ENCODE data around the gene NRXN2.

DNA sequence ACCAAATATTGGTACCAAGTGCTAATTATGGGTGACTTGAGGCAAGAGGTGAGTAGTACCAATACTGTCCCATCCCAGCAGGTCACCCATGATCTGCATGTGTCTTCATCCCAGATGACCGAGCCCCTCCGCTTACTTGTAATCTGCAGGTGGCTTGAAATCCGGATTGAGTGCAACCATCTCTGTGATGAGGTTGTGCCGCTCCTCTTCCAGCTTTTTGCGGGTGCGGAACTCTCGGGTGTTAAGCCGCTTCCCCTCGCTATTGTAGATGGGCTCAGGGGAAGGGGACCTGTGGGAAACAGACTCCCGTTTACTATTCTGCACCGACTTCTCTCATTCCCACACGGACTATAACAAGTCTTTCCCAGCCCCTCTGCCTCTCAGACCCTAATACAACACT lies 47.1 kb upstream of the NRXN2 start:
- TF ChIP-seq EZH2 (IDR thresholded peaks at IDR 0.05) (no peak), CTCF (IDR thresholded peaks at IDR 0.05) (no peak)
